HG02970 (cell line): ENCODE data around the gene BACE2.

Experiments
- ATAC-seq: cut with Tn5 transposase; IDR thresholded peaks from one replicate; pipeline ENCODE4 v1.9.1; 2021; ENCODE audit warnings: mild to moderate bottlenecking, moderate library complexity, moderate number of reproducible peaks; ENCODE audit not compliant: unreplicated experiment, low FRiP score

BACE2 gene

GRCh38 chr21:41167348-41168342 lies at the start of gene BACE2:
Gene BACE2 (plus strand): TSS chr21:41168160. CDS start chr21:41168264, 104 bp downstream.
- no peak for ATAC-seq

- ATAC-seq, result no peak
These were observed 48.1 kb upstream of the BACE2 start for GRCh38 chr21:41119901-41120300.

GRCh38 chr21:41120997-41121396 lies 47.0 kb upstream of the BACE2 start:
- ATAC-seq, result no peak

- ATAC-seq, result no peak
These were observed 46.1 kb upstream of the BACE2 start for GRCh38 chr21:41121785-41122415.

- ATAC-seq, result no peak
These were observed 43.2 kb upstream of the BACE2 start for GRCh38 chr21:41124641-41125201.

GRCh38 chr21:41128981-41129380 lies 39.0 kb upstream of the BACE2 start:
- ATAC-seq, result no peak

- no peak for ATAC-seq
These were observed 37.1 kb upstream of the BACE2 start for GRCh38 chr21:41130883-41131282.

GRCh38 chr21:41133874-41134522 lies 34.0 kb upstream of the BACE2 start:
- no peak for ATAC-seq

GRCh38 chr21:41135746-41136145 lies 32.2 kb upstream of the BACE2 start:
- no peak for ATAC-seq

- ATAC-seq, result no peak
These were observed 31.7 kb upstream of the BACE2 start for GRCh38 chr21:41136286-41136685.

- ATAC-seq, result no peak
These were observed 30.6 kb upstream of the BACE2 start for GRCh38 chr21:41137401-41137800.

- no peak for ATAC-seq
These were observed 30.1 kb upstream of the BACE2 start for GRCh38 chr21:41137889-41138288.

GRCh38 chr21:41138711-41139110 lies 29.2 kb upstream of the BACE2 start:
- ATAC-seq, result no peak

- no peak for ATAC-seq
These were observed 28.7 kb upstream of the BACE2 start for GRCh38 chr21:41139275-41139674.

GRCh38 chr21:41139951-41140350 lies 28.0 kb upstream of the BACE2 start:
- no peak for ATAC-seq

GRCh38 chr21:41141031-41141457 lies 26.9 kb upstream of the BACE2 start:
- no peak for ATAC-seq

- no peak for ATAC-seq
These were observed 25.7 kb upstream of the BACE2 start for GRCh38 chr21:41142051-41142795.

GRCh38 chr21:41143596-41144325 lies 24.2 kb upstream of the BACE2 start:
- ATAC-seq, result no peak
